Erythroblast (primary cell): ENCODE data around the gene ITPKC.

Source experiments
- DNase-seq, 2 experiments: peaks; one replicate each; lab custom pipeline; 2025; lab: John Stamatoyannopoulos, UW
- GATA1 ChIP-seq: IDR thresholded peaks from 2 replicates; pipeline ENCODE4 v1.6.1; 2011; ENCODE audit warnings: low read depth, mild to moderate bottlenecking, control low read depth, low read length, moderate library complexity
- POLR2A ChIP-seq: IDR thresholded peaks from 2 replicates; pipeline ENCODE4 v1.6.1; 2011; ENCODE audit warnings: mild to moderate bottlenecking, low read length

Gene ITPKC

DNA sequence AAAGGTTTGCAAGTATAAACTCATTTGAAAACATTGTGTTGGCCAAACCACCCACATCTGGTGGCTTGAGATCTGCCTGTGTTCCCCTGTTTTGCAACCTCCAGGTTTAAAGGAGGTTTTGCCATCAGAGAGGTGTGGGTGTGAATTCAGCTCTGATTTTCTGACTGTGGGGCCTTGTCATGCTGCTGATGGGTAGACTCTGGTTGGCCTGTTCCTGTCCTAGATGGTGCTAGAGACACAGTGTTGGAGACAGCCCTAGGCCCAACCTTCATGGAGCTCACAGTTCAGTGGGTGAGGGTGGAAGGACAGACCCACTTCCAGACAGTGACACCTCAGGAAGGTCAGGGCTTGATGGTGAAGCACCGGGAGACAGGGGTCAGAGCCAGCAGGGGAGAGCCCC is 68.6 kb downstream of the ITPKC start:
- DNase-seq: no peak
- TF ChIP-seq POLR2A: no peak
- no peak for TF ChIP-seq GATA1

DNA sequence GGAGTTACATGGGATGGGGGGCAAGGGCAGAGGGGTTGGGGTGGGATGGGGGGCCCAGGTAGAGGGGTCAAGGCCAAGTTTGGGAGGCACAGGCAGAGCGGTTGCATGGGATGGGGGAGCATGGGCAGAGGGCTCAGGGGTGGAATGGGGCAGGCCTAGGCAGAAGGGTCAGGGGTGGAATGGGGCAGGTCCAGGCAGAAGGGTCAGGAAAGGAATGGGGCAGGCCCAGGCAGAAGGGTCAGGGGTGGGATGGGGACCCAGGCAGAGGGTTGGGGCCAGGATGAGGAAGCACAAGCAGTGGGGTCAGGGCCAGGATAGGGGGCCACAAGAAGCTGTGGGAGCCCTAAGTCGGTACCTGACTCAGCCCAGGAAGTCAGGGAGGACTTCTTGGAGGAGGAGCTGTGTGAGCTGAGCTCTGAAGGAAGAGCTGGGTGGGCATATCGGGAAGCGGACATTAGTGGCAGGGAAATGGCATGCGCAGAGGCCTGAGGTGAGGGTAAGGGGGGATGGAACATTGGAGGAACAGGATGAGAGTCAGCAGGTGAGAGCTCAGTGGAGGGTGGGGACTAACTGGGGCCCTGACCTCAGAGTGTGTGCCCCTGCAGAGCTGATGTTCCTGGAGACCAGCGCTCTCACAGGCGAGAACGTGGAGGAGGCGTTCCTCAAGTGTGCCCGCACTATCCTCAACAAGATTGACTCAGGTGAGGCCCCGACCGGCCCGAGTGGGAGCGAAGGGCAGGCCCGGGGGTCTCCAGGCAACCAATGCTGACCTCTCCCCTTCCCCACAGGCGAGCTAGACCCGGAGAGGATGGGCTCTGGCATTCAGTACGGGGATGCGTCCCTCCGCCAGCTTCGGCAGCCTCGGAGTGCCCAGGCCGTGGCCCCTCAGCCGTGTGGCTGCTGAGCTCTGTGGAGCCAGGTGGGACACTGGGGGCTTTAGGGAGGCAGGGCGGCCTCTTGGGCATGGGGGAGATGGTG is 69.4 kb downstream of the ITPKC start:
- no peak for DNase-seq
- TF ChIP-seq POLR2A: no peak
- no peak for TF ChIP-seq GATA1
